A549 (cell line): Measurements from ENCODE around the gene ART4.

Experiments used
- EP300 ChIP-seq, 2 experiments: fragments of >200 bp; sonication (Bioruptor Twin); formaldehyde crosslinking; IDR thresholded peaks; 2 replicates in 1 of 2; 3 replicates in 1 of 2; pipeline ENCODE4 v1.6.1; 2016 to 2017
- JUNB ChIP-seq: fragments of >200 bp; sonication (Bioruptor Twin); formaldehyde crosslinking; IDR thresholded peaks from 2 replicates; pipeline ENCODE4 v1.6.1; 2016
- SMC3 ChIP-seq: fragments of >200 bp; sonication (Bioruptor Twin); formaldehyde crosslinking; IDR thresholded peaks from 3 replicates; pipeline ENCODE4 v1.6.1; 2018; ENCODE audit warnings: inconsistent platforms
- TF ChIP-seq, protein P1 (sequence below): fragments of >200 bp; sonication (Bioruptor Twin); formaldehyde crosslinking; IDR thresholded peaks from 3 replicates; pipeline ENCODE4 v1.5.1; 2016
- TF ChIP-seq, protein P2 (sequence below): fragments of 250-450 bp; sonication (Bioruptor Pico); IDR thresholded peaks from 2 replicates; pipeline ENCODE4 v1.5.0; 2021; ENCODE audit warnings: mild to moderate bottlenecking, moderate library complexity, borderline replicate concordance

DNA sequence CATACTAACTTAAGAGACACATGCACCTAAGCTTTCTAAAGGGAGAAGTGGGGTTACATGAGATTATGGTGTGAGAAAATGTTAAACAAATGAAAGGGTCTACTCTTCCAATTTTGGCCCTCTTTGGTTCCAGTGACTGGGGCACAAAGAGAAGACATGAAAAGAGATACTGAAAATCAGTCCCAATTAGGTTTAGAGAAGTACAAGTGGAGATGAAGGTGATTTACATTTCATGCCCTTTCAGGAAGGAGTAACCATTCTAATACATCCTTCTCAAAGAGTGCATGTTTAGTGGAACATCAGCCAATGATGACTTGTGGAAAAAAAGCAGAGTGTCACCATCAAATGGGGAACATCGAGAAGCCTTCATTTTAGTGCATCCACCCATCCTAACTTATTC is 27.9 kb upstream of the ART4 start:
- no peak for TF ChIP-seq EP300 (IDR thresholded peaks at IDR 0.05)
- TF ChIP-seq, protein P1, sequence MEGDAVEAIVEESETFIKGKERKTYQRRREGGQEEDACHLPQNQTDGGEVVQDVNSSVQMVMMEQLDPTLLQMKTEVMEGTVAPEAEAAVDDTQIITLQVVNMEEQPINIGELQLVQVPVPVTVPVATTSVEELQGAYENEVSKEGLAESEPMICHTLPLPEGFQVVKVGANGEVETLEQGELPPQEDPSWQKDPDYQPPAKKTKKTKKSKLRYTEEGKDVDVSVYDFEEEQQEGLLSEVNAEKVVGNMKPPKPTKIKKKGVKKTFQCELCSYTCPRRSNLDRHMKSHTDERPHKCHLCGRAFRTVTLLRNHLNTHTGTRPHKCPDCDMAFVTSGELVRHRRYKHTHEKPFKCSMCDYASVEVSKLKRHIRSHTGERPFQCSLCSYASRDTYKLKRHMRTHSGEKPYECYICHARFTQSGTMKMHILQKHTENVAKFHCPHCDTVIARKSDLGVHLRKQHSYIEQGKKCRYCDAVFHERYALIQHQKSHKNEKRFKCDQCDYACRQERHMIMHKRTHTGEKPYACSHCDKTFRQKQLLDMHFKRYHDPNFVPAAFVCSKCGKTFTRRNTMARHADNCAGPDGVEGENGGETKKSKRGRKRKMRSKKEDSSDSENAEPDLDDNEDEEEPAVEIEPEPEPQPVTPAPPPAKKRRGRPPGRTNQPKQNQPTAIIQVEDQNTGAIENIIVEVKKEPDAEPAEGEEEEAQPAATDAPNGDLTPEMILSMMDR = no peak
- no peak for TF ChIP-seq JUNB
- TF ChIP-seq, protein P2, sequence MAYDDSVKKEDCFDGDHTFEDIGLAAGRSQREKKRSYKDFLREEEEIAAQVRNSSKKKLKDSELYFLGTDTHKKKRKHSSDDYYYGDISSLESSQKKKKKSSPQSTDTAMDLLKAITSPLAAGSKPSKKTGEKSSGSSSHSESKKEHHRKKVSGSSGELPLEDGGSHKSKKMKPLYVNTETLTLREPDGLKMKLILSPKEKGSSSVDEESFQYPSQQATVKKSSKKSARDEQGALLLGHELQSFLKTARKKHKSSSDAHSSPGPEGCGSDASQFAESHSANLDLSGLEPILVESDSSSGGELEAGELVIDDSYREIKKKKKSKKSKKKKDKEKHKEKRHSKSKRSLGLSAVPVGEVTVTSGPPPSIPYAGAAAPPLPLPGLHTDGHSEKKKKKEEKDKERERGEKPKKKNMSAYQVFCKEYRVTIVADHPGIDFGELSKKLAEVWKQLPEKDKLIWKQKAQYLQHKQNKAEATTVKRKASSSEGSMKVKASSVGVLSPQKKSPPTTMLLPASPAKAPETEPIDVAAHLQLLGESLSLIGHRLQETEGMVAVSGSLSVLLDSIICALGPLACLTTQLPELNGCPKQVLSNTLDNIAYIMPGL = no peak
- no peak for TF ChIP-seq SMC3
